Measurements from ENCODE around the gene VSTM5. TPM values are rescaled to one million over a fixed set of nuclear protein-coding genes. Genes with fewer than 3 reads are reported as not detected.

Gene VSTM5
- total RNA-seq, 1 experiment from 2014 or later = not detected

GRCh38 chr11:93861808-93862207, 11.4 kb upstream of the VSTM5 start:
- no peak overlapping the region for H2AK5ac ChIP-seq (ENCODE audit: insufficient read length, low read length)
- H2BK12ac ChIP-seq (ENCODE audit: insufficient read length, low read depth, low read length) = no peak overlapping the region
- H3K79me1 ChIP-seq (ENCODE audit: insufficient read depth, low read depth, low read length, poor library complexity, severe bottlenecking) = no peaks in the 10 kb centered on the region
- WGBS (ENCODE audit: extremely low coverage, insufficient read length, low lambda C conversion rate) = no CpG with 5 or more reads among the region's 4 CpGs
- H3K14ac ChIP-seq (ENCODE audit: insufficient read depth, low read length) = no peak overlapping the region
- Mint-ChIP-seq H3K9me3 (no peaks in the 10 kb centered on the region), H3K36me3 (ENCODE audit: insufficient read depth in 1 of 3, low read depth in 3 of 3) (no peaks in the 10 kb centered on the region), H3K4me3 (no peak overlapping the region), H3K27ac (no peak overlapping the region), H3K27me3 (ENCODE audit: low read depth) (no peaks in the 10 kb centered on the region), H3K4me1 (peaks cover 9 to 19% of the 10 kb centered on the region in 2 experiments)
- no peak overlapping the region for H2BK5ac ChIP-seq (ENCODE audit: insufficient read length, low read length)
- no peak for DNase-seq
- H4K5ac ChIP-seq (ENCODE audit: insufficient read length, low read depth, low read length) = no peak overlapping the region
- no peak overlapping the region for H3K56ac ChIP-seq (ENCODE audit: insufficient read length, low read depth, low read length)
- H2BK15ac ChIP-seq (ENCODE audit: low read depth, low read length) = no peak overlapping the region
- no peaks in the 10 kb centered on the region for H4K20me1 ChIP-seq (ENCODE audit: control insufficient read depth, insufficient read depth, insufficient read length)
- no peak overlapping the region for H3K18ac ChIP-seq (ENCODE audit: insufficient read length, low read depth, low read length)
- H2AFZ ChIP-seq (ENCODE audit: low read length) = no peak overlapping the region
- no peak overlapping the region for H4K91ac ChIP-seq (ENCODE audit: insufficient read length, low read depth, low read length)
- H3K27me3 ChIP-seq (ENCODE audit: insufficient read depth, low read length) = no peaks in the 10 kb centered on the region
- TF ChIP-seq, protein P1, sequence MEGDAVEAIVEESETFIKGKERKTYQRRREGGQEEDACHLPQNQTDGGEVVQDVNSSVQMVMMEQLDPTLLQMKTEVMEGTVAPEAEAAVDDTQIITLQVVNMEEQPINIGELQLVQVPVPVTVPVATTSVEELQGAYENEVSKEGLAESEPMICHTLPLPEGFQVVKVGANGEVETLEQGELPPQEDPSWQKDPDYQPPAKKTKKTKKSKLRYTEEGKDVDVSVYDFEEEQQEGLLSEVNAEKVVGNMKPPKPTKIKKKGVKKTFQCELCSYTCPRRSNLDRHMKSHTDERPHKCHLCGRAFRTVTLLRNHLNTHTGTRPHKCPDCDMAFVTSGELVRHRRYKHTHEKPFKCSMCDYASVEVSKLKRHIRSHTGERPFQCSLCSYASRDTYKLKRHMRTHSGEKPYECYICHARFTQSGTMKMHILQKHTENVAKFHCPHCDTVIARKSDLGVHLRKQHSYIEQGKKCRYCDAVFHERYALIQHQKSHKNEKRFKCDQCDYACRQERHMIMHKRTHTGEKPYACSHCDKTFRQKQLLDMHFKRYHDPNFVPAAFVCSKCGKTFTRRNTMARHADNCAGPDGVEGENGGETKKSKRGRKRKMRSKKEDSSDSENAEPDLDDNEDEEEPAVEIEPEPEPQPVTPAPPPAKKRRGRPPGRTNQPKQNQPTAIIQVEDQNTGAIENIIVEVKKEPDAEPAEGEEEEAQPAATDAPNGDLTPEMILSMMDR (conservative IDR thresholded peaks at IDR 0.05) = no peak
- H3K23ac ChIP-seq (ENCODE audit: insufficient read length, low read depth, low read length) = no peak overlapping the region
- H3K9me3 ChIP-seq (ENCODE audit: control insufficient read depth, low read depth, low read length) = no peaks in the 10 kb centered on the region
- H3T11ph ChIP-seq (ENCODE audit: low read length) = no peak overlapping the region
- no peak overlapping the region for H2BK120ac ChIP-seq (ENCODE audit: low read depth, low read length, poor library complexity, severe bottlenecking)
- H3K79me2 ChIP-seq (ENCODE audit: insufficient read depth, low read length) = no peaks in the 10 kb centered on the region
- no peak overlapping the region for H3K9ac ChIP-seq (ENCODE audit: extremely low read depth, insufficient read length, low read length)
- H3K27ac ChIP-seq (ENCODE audit: insufficient read length, low read depth, low read length) = no peak overlapping the region
- H3K4me2 ChIP-seq (ENCODE audit: insufficient read depth, insufficient read length, low read length) = no peak overlapping the region
- H3K4ac ChIP-seq (ENCODE audit: low read depth, low read length) = no peak overlapping the region
- no peak overlapping the region for H2BK20ac ChIP-seq (ENCODE audit: low read depth, low read length, poor library complexity, severe bottlenecking)
- no peaks in the 10 kb centered on the region for H3K23me2 ChIP-seq (ENCODE audit: insufficient read length, low read depth, low read length, poor library complexity, severe bottlenecking)
- H4K8ac ChIP-seq (replicated peaks; ENCODE audit: insufficient read length, low read depth, low read length) = no peak overlapping the region
- no peaks in the 10 kb centered on the region for H3K4me1 ChIP-seq (ENCODE audit: insufficient read depth, low read length)
